HEK293T (cell line): ENCODE results near the gene ACVR2B.

Experiments
- CTCF ChIA-PET: fragments of 350-600 bp; formaldehyde crosslinking; extraction: SDS; loops from one replicate; lab custom pipeline; 2021; ENCODE audit warnings: antibody characterized with exemption, inconsistent platforms; lab: Yijun Ruan, JAX
- POLR2A ChIA-PET: fragments of 350-600 bp; formaldehyde crosslinking; extraction: SDS; loops from one replicate; lab custom pipeline; 2020; ENCODE audit warnings: antibody characterized with exemption, inconsistent platforms; lab: Yijun Ruan, JAX
- DNase-seq: peaks from one replicate; pipeline ENCODE4 v3.0.0; 2012; ENCODE audit warnings: mixed read lengths; ENCODE audit errors: extremely low spot score
- ARNT ChIP-seq: fragments of 450-650 bp; IDR thresholded peaks from 2 replicates; pipeline ENCODE4 v1.6.1; 2017; ENCODE audit warnings: mild to moderate bottlenecking
- BHLHE40 ChIP-seq: fragments of 450-650 bp; IDR thresholded peaks from 2 replicates; pipeline ENCODE4 v1.6.1; 2016; ENCODE audit warnings: mild to moderate bottlenecking, moderate library complexity, borderline replicate concordance
- CTBP1 ChIP-seq: fragments of 450-650 bp; IDR thresholded peaks from 2 replicates; pipeline ENCODE4 v1.6.1; 2016; ENCODE audit warnings: borderline replicate concordance
- ELF4 ChIP-seq: fragments of 450-650 bp; IDR thresholded peaks from 2 replicates; pipeline ENCODE4 v1.6.1; 2017; ENCODE audit warnings: antibody characterized with exemption
- FOXA1 ChIP-seq: fragments of 450-650 bp; IDR thresholded peaks from 2 replicates; pipeline ENCODE4 v1.6.1; 2016; ENCODE audit warnings: mild to moderate bottlenecking
- FOXK2 ChIP-seq: fragments of 450-650 bp; IDR thresholded peaks from 2 replicates; pipeline ENCODE4 v1.6.1; 2016; ENCODE audit warnings: mild to moderate bottlenecking
- FOXM1 ChIP-seq: fragments of 450-650 bp; IDR thresholded peaks from 2 replicates; pipeline ENCODE4 v1.6.1; 2017; ENCODE audit warnings: mild to moderate bottlenecking, borderline replicate concordance
- HDGF ChIP-seq: fragments of 450-650 bp; IDR thresholded peaks from 2 replicates; pipeline ENCODE4 v1.6.1; 2017; ENCODE audit warnings: antibody characterized with exemption, borderline replicate concordance
- L3MBTL2 ChIP-seq: fragments of 450-650 bp; conservative IDR thresholded peaks from 2 replicates; pipeline ENCODE4 v1.6.1; 2016; ENCODE audit warnings: mild to moderate bottlenecking
- LEF1 ChIP-seq: fragments of 450-650 bp; IDR thresholded peaks from 2 replicates; pipeline ENCODE4 v1.6.1; 2017; ENCODE audit warnings: mild to moderate bottlenecking, borderline replicate concordance
- NFRKB ChIP-seq: fragments of 450-650 bp; IDR thresholded peaks from 2 replicates; pipeline ENCODE4 v1.6.1; 2016; ENCODE audit warnings: mild to moderate bottlenecking, moderate library complexity
- PKNOX1 ChIP-seq: fragments of 450-650 bp; IDR thresholded peaks from 2 replicates; pipeline ENCODE4 v1.6.1; 2016
- SP1 ChIP-seq: fragments of 450-650 bp; IDR thresholded peaks from 2 replicates; pipeline ENCODE4 v1.6.1; 2017
- SUZ12 ChIP-seq: fragments of 450-650 bp; IDR thresholded peaks from 2 replicates; pipeline ENCODE4 v1.6.1; 2016; ENCODE audit warnings: mild to moderate bottlenecking
- TARDBP ChIP-seq: fragments of 450-650 bp; IDR thresholded peaks from 2 replicates; pipeline ENCODE4 v1.6.1; 2016
- ZNF384 ChIP-seq: fragments of 450-650 bp; IDR thresholded peaks from 2 replicates; pipeline ENCODE4 v1.6.1; 2016

Gene ACVR2B

GRCh38 chr3:38522002-38522401 lies 68.3 kb downstream of the ACVR2B start:
- ChIA-PET POLR2A (interaction anchor here (1.0 kb wide), 1 partner anchor 132 kb away, joined by 3 read pairs; no protein-coding TSS in a partner anchor), CTCF (interaction anchor here (0.6 to 5.4 kb wide), 16 partner anchors 9 to 478 kb away, joined by 3 to 31 read pairs (median 4); partner anchors contain the start of gene EXOG)
- no peak for DNase-seq
- TF ChIP-seq CTBP1, result no peak
- no peak for TF ChIP-seq HDGF
- TF ChIP-seq FOXK2, result no peak
- no peak for TF ChIP-seq ARNT
- no peak for TF ChIP-seq L3MBTL2
- no peak for TF ChIP-seq SP1
- TF ChIP-seq BHLHE40, result no peak

- ChIA-PET POLR2A (no interaction called here), CTCF (interaction anchor here (0.6 kb wide), 1 partner anchor 66 kb away, joined by 3 read pairs; no protein-coding TSS in a partner anchor)
- DNase-seq, result no peak
- TF ChIP-seq LEF1 (no peak), NFRKB (no peak), TARDBP (no peak), SP1 (no peak), FOXA1 (no peak), CTBP1 (no peak), BHLHE40 (no peak), HDGF (no peak), L3MBTL2 (no peak), ZNF384 (no peak), FOXM1 (no peak), SUZ12 (no peak)
Observed at GRCh38 chr3:38524141-38524739, 70.5 kb downstream of the ACVR2B start.

GRCh38 chr3:38526792-38527191 lies 73.1 kb downstream of the ACVR2B start:
- POLR2A ChIA-PET, result no interaction called here
- no peak for DNase-seq
- CTCF ChIA-PET, result no interaction called here
- TF ChIP-seq NFRKB (no peak), L3MBTL2 (no peak), LEF1 (no peak), ELF4 (no peak), FOXA1 (no peak), SUZ12 (no peak), SP1 (no peak)

- DNase-seq, result no peak
- TF ChIP-seq SUZ12, result no peak
- TF ChIP-seq CTBP1, result no peak
- TF ChIP-seq FOXM1, result no peak
- TF ChIP-seq NFRKB, result no peak
- no peak for TF ChIP-seq PKNOX1
- no peak for TF ChIP-seq HDGF
- TF ChIP-seq ZNF384, result no peak
- TF ChIP-seq SP1, result no peak
- no peak for TF ChIP-seq FOXK2
- TF ChIP-seq L3MBTL2, result no peak
- TF ChIP-seq BHLHE40, result no peak
- no peak for TF ChIP-seq LEF1
- TF ChIP-seq ELF4, result no peak
- no peak for TF ChIP-seq TARDBP
- CTCF ChIA-PET, result no interaction called here
- POLR2A ChIA-PET, result no interaction called here
Observed at GRCh38 chr3:38528457-38528856, 74.8 kb downstream of the ACVR2B start.

- POLR2A ChIA-PET, result no interaction called here
- TF ChIP-seq NFRKB (no peak), ZNF384 (no peak), FOXA1 (no peak), FOXK2 (no peak), ELF4 (no peak), PKNOX1 (no peak), CTBP1 (no peak), SP1 (no peak), LEF1 (no peak), L3MBTL2 (no peak), FOXM1 (no peak), HDGF (no peak), TARDBP (no peak)
- DNase-seq, result no peak
- CTCF ChIA-PET, result interaction anchor here (2.7 kb wide), 1 partner anchor 11 kb away, joined by 5 read pairs; no protein-coding TSS in a partner anchor
Observed at GRCh38 chr3:38532529-38532928, 78.8 kb downstream of the ACVR2B start.

GRCh38 chr3:38533285-38533976 lies 79.7 kb downstream of the ACVR2B start:
- no peak for DNase-seq
- POLR2A ChIA-PET, result no interaction called here
- CTCF ChIA-PET, result interaction anchor here (2.7 kb wide), 1 partner anchor 12 kb away, joined by 5 read pairs; no protein-coding TSS in a partner anchor
- no peak for TF ChIP-seq ELF4
- no peak for TF ChIP-seq FOXM1
- TF ChIP-seq FOXA1, result no peak
- no peak for TF ChIP-seq FOXK2

GRCh38 chr3:38534180-38534579 lies 80.5 kb downstream of the ACVR2B start:
- no peak for DNase-seq
- TF ChIP-seq ARNT (no peak), L3MBTL2 (no peak), ZNF384 (no peak), LEF1 (no peak), SUZ12 (no peak), CTBP1 (no peak), TARDBP (no peak), PKNOX1 (no peak), NFRKB (no peak), BHLHE40 (no peak), SP1 (no peak), FOXM1 (no peak)
- CTCF ChIA-PET, result no interaction called here
- POLR2A ChIA-PET, result no interaction called here
